ENCODE results near the gene EIPR1. TPM values are rescaled to one million over a fixed set of nuclear protein-coding genes. Genes with fewer than 3 reads are reported as not detected.

The EIPR1 gene
- total RNA-seq, 1 experiment from 2014 or later = 27.8 TPM

DNA sequence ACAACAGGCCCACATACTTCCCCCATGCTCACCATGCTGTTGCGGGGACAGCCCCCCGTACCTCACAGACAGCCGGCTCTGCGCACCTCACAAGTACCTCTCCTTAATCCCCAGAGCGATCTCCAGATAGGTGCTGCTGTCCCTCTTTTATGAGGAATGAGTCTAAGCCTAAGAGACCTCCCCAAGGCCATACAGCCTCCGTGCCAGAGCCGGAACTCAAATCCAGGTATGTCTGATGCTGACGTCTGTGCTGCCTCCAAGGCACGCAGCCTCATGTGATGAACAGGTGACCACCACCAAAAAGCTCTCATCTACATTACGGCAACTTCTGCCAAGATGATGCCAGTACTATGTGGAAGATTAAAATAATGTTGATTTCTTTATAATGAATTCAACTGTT is 85.2 kb downstream of the EIPR1 start:
- Histone ChIP-seq H2BK12ac (ENCODE audit: insufficient read length, low read depth, low read length) (no peak overlapping the region), H2BK120ac (ENCODE audit: low read depth, low read length, poor library complexity, severe bottlenecking) (no peak overlapping the region), H3K4me2 (ENCODE audit: insufficient read depth, insufficient read length, low read length) (no peak overlapping the region), H3K14ac (ENCODE audit: insufficient read depth, low read length) (no peak overlapping the region), H3K9me3 (ENCODE audit: control insufficient read depth, low read depth, low read length) (no peaks in the 10 kb centered on the region), H2AFZ (ENCODE audit: low read length) (no peak overlapping the region), H3K27me3 (ENCODE audit: insufficient read depth, low read length) (no peaks in the 10 kb centered on the region), H3K4me1 (ENCODE audit: insufficient read depth, low read length) (no peaks in the 10 kb centered on the region), H3K4ac (ENCODE audit: low read depth, low read length) (no peak overlapping the region), H2BK20ac (ENCODE audit: low read depth, low read length, poor library complexity, severe bottlenecking) (no peak overlapping the region), H3K27ac (ENCODE audit: insufficient read length, low read depth, low read length) (no peak overlapping the region), H4K91ac (ENCODE audit: insufficient read length, low read depth, low read length) (no peak overlapping the region), H3T11ph (ENCODE audit: low read length) (no peak overlapping the region), H4K20me1 (ENCODE audit: control insufficient read depth, insufficient read depth, insufficient read length) (peaks cover 2% of the 10 kb centered on the region), H4K5ac (ENCODE audit: insufficient read length, low read depth, low read length) (no peak overlapping the region), H2BK15ac (ENCODE audit: low read depth, low read length) (no peak overlapping the region), H2AK5ac (ENCODE audit: insufficient read length, low read length) (no peak overlapping the region), H2BK5ac (ENCODE audit: insufficient read length, low read length) (no peak overlapping the region), H3K23me2 (ENCODE audit: insufficient read length, low read depth, low read length, poor library complexity, severe bottlenecking) (no peaks in the 10 kb centered on the region), H3K18ac (ENCODE audit: insufficient read length, low read depth, low read length) (no peak overlapping the region), H3K56ac (ENCODE audit: insufficient read length, low read depth, low read length) (no peak overlapping the region), H3K79me2 (ENCODE audit: insufficient read depth, low read length) (no peaks in the 10 kb centered on the region), H3K9ac (ENCODE audit: extremely low read depth, insufficient read length, low read length) (no peak overlapping the region), H3K79me1 (ENCODE audit: insufficient read depth, low read depth, low read length, poor library complexity, severe bottlenecking) (no peaks in the 10 kb centered on the region), H4K8ac (replicated peaks; ENCODE audit: insufficient read length, low read depth, low read length) (no peak overlapping the region), H3K23ac (ENCODE audit: insufficient read length, low read depth, low read length) (no peak overlapping the region)
- Mint-ChIP-seq H3K27me3 (ENCODE audit: low read depth) (no peaks in the 10 kb centered on the region), H3K27ac (peak overlapping the region in 1 of 3 experiments; percentile 92; a peak in 3 of 7 replicates), H3K9me3 (peaks cover 0 to under 1% of the 10 kb centered on the region in 2 experiments; a peak in 2 of 5 replicates), H3K4me3 (no peak overlapping the region), H3K36me3 (ENCODE audit: insufficient read depth in 1 of 3, low read depth in 3 of 3) (peaks cover 1 to 4% (median 3%) of the 10 kb centered on the region in 3 experiments), H3K4me1 (peaks cover 12 to 16% of the 10 kb centered on the region in 2 experiments)
- DNase-seq = no peak
- no CpG with 5 or more reads among the region's 10 CpGs for WGBS (ENCODE audit: extremely low coverage, insufficient read length, low lambda C conversion rate)
- TF ChIP-seq, protein P1, sequence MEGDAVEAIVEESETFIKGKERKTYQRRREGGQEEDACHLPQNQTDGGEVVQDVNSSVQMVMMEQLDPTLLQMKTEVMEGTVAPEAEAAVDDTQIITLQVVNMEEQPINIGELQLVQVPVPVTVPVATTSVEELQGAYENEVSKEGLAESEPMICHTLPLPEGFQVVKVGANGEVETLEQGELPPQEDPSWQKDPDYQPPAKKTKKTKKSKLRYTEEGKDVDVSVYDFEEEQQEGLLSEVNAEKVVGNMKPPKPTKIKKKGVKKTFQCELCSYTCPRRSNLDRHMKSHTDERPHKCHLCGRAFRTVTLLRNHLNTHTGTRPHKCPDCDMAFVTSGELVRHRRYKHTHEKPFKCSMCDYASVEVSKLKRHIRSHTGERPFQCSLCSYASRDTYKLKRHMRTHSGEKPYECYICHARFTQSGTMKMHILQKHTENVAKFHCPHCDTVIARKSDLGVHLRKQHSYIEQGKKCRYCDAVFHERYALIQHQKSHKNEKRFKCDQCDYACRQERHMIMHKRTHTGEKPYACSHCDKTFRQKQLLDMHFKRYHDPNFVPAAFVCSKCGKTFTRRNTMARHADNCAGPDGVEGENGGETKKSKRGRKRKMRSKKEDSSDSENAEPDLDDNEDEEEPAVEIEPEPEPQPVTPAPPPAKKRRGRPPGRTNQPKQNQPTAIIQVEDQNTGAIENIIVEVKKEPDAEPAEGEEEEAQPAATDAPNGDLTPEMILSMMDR (conservative IDR thresholded peaks at IDR 0.05) = no peak
